HG03342 (cell line): ENCODE measurements around the gene UGT1A6.

Source experiments
- ATAC-seq: cut with Tn5 transposase; IDR thresholded peaks from one replicate; pipeline ENCODE4 v1.9.1; 2021; ENCODE audit warnings: mild to moderate bottlenecking, moderate library complexity; ENCODE audit not compliant: unreplicated experiment

The UGT1A6 gene

GRCh38 chr2:233761040-233761769 lies 68.5 kb downstream of the UGT1A6 start:
- no peak for ATAC-seq

- no peak for ATAC-seq
Measured at GRCh38 chr2:233764264-233764663, 71.6 kb downstream of the UGT1A6 start.

- ATAC-seq: no peak
Measured at GRCh38 chr2:233764761-233765160, 72.1 kb downstream of the UGT1A6 start.

GRCh38 chr2:233766416-233766815 lies 73.7 kb downstream of the UGT1A6 start:
- ATAC-seq: no peak

- ATAC-seq: no peak
Measured at GRCh38 chr2:233768076-233768475, 75.4 kb downstream of the UGT1A6 start.

- no peak for ATAC-seq
Measured at GRCh38 chr2:233769260-233769659, 76.6 kb downstream of the UGT1A6 start.

- ATAC-seq: no peak
Measured at GRCh38 chr2:233772153-233772552, 79.5 kb downstream of the UGT1A6 start.

- ATAC-seq: no peak
Measured at GRCh38 chr2:233772583-233772982, 79.9 kb downstream of the UGT1A6 start.

- no peak for ATAC-seq
Measured at GRCh38 chr2:233773854-233774253, 81.2 kb downstream of the UGT1A6 start.

GRCh38 chr2:233775414-233775813 lies 82.7 kb downstream of the UGT1A6 start:
- no peak for ATAC-seq

GRCh38 chr2:233778030-233778429 lies 85.3 kb downstream of the UGT1A6 start, which contains the start of gene MROH2A:
MROH2A (plus strand) TSS chr2:233778330; CDS start chr2:233779359, 1,029 bp downstream.
- no peak for ATAC-seq

GRCh38 chr2:233779722-233780121 lies 87.0 kb downstream of the UGT1A6 start:
- no peak for ATAC-seq

- no peak for ATAC-seq
Measured at GRCh38 chr2:233780771-233781170, 88.1 kb downstream of the UGT1A6 start.

- ATAC-seq: no peak
Measured at GRCh38 chr2:233789554-233789953, 96.9 kb downstream of the UGT1A6 start.

GRCh38 chr2:233791151-233791882 lies 98.6 kb downstream of the UGT1A6 start:
- ATAC-seq: no peak

- ATAC-seq: no peak
Measured at GRCh38 chr2:233791883-233792329, 99.2 kb downstream of the UGT1A6 start.

- ATAC-seq: no peak
Measured at GRCh38 chr2:233792720-233793119, 100.0 kb downstream of the UGT1A6 start.

- no peak for ATAC-seq
Measured at GRCh38 chr2:233793465-233794127, 100.9 kb downstream of the UGT1A6 start.

- ATAC-seq: no peak
Measured at GRCh38 chr2:233794128-233794658, 101.5 kb downstream of the UGT1A6 start.

- no peak for ATAC-seq
Measured at GRCh38 chr2:233795735-233796171, 103.1 kb downstream of the UGT1A6 start.

- no peak for ATAC-seq
Measured at GRCh38 chr2:233796254-233796653, 103.6 kb downstream of the UGT1A6 start.
